ENCODE measurements around the gene C14orf180.

DNA sequence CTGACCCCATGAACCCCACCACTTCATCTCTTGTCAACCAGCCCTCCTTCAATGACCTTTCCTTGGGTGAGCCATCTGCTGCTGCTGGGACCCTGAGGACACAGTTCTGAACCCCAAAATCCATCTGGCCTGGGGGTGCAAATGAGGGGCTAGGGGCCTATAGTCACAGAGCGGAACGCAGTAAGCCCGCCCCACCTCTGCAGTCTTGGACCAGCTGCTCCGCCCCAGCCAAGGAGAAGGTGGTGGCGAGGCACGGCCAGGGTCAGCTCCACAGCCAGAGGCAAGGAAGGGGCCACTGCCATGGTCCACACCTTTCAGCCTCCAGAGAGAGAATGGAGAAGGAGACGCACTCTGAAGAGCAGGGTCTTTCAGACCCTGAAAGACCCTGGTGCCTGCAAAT is 19.9 kb downstream of the C14orf180 start:
- TF ChIP-seq POLR2A (IDR thresholded peaks at IDR 0.05; ENCODE audit: low read depth, low read length) = no peak
- TF ChIP-seq POLR2AphosphoS5 (IDR thresholded peaks at IDR 0.05; ENCODE audit: low read depth, low read length) = no peak
- no peak for TF ChIP-seq TAF1 (IDR thresholded peaks at IDR 0.05; ENCODE audit: low read depth, low read length)
- TF ChIP-seq PAX5 (IDR thresholded peaks at IDR 0.05; ENCODE audit: insufficient read depth, low read length, severe bottlenecking) = no peak
- TF ChIP-seq POU2F2 (IDR thresholded peaks at IDR 0.05; ENCODE audit: low read depth, low read length) = no peak
